Left ventricle myocardium inferior (tissue), 1 donor: ENCODE data around the gene ARHGEF4. TPM values are rescaled to one million over a fixed set of nuclear protein-coding genes. Genes with fewer than 3 reads are reported as not detected.

Experiments used
- DNase-seq: peaks from one replicate; pipeline ENCODE4 v3.0.0-alpha.2; 2020
- H3K27ac ChIP-seq: fragments of 200-600 bp; replicated peaks from 2 replicates; pipeline ENCODE4 v1.8.0; 2021
- H3K27me3 ChIP-seq: fragments of 200-600 bp; 2 replicates; pipeline ENCODE4 v1.8.0; 2021; ENCODE audit warnings: low read depth
- H3K36me3 ChIP-seq: fragments of 200-600 bp; 2 replicates; pipeline ENCODE4 v1.8.0; 2021
- H3K4me1 ChIP-seq: fragments of 200-600 bp; 2 replicates; pipeline ENCODE4 v1.8.0; 2021
- H3K4me3 ChIP-seq: fragments of 200-600 bp; 2 replicates; pipeline ENCODE4 v1.8.0; 2021; ENCODE audit warnings: mild to moderate bottlenecking, moderate library complexity
- H3K9me3 ChIP-seq: fragments of 200-600 bp; replicated peaks from 2 replicates; pipeline ENCODE4 v1.8.0; 2021
- intact Hi-C: fragments of 100-400 bp; cut with micrococcal nuclease; formaldehyde crosslinking; loops from one replicate; pipeline ENCODE4 v1.11.0; 2022
- total RNA-seq: library from RNA; stranded (reverse); fragmentation: NEBNext Ultra II Directional; extraction: Animal tissue kit (Norgen Biotek cat#: 25700); gene quantifications from one replicate; pipeline ENCODE4 v1.2.1, GENCODE V29; 2021
- TF ChIP-seq, protein P1 (sequence below): fragments of 200-600 bp; IDR thresholded peaks from 2 replicates; pipeline ENCODE4 v1.8.0; 2021; ENCODE audit warnings: antibody characterized with exemption, mild to moderate bottlenecking, borderline replicate concordance
- donor health status: DM: no; HTN: yes; CAD: no; lungs with severe emphysema.

ARHGEF4 gene
- total RNA-seq, 1 donor from 2014 or later: 5.3 TPM

- no peak overlapping the region for H3K4me3 ChIP-seq
- peaks cover 40% of the 10 kb centered on the region for H3K9me3 ChIP-seq
- peaks cover 13% of the 10 kb centered on the region for H3K27me3 ChIP-seq
- intact Hi-C loops: no loop called here
- no peak overlapping the region for H3K27ac ChIP-seq
- H3K36me3 ChIP-seq: no peaks in the 10 kb centered on the region
- DNase-seq: no peak
- TF ChIP-seq, protein P1, sequence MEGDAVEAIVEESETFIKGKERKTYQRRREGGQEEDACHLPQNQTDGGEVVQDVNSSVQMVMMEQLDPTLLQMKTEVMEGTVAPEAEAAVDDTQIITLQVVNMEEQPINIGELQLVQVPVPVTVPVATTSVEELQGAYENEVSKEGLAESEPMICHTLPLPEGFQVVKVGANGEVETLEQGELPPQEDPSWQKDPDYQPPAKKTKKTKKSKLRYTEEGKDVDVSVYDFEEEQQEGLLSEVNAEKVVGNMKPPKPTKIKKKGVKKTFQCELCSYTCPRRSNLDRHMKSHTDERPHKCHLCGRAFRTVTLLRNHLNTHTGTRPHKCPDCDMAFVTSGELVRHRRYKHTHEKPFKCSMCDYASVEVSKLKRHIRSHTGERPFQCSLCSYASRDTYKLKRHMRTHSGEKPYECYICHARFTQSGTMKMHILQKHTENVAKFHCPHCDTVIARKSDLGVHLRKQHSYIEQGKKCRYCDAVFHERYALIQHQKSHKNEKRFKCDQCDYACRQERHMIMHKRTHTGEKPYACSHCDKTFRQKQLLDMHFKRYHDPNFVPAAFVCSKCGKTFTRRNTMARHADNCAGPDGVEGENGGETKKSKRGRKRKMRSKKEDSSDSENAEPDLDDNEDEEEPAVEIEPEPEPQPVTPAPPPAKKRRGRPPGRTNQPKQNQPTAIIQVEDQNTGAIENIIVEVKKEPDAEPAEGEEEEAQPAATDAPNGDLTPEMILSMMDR: no peak
- H3K4me1 ChIP-seq: no peaks in the 10 kb centered on the region
Measured at GRCh38 chr2:130949954-130950353, 113.2 kb downstream of the ARHGEF4 start.

DNA sequence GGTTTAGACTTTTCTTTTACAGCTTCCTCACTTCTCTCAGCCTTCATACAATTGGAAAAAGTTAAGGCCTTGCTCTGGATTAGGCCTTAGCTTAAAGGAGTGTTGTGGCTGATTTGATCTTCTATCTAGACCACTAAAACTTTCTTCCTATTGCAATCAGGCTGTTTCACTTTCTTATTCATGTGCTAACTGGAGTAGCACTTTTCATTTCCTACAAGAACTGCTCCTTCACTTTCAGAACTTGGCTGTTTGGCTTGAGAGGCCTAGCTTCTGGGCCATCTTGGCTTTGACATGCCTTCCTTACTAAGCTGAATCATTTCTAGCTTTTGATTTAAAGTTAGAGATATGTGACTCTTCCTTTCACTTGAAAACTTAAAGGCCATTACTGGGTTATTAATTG lies 114.3 kb downstream of the ARHGEF4 start:
- Histone ChIP-seq H3K27ac (no peak overlapping the region), H3K27me3 (peaks cover 13% of the 10 kb centered on the region), H3K9me3 (peaks cover 40% of the 10 kb centered on the region), H3K4me1 (no peaks in the 10 kb centered on the region), H3K4me3 (no peak overlapping the region), H3K36me3 (no peaks in the 10 kb centered on the region)
- no peak for DNase-seq
- TF ChIP-seq, protein P1: no peak
- intact Hi-C loops: no loop called here

DNA sequence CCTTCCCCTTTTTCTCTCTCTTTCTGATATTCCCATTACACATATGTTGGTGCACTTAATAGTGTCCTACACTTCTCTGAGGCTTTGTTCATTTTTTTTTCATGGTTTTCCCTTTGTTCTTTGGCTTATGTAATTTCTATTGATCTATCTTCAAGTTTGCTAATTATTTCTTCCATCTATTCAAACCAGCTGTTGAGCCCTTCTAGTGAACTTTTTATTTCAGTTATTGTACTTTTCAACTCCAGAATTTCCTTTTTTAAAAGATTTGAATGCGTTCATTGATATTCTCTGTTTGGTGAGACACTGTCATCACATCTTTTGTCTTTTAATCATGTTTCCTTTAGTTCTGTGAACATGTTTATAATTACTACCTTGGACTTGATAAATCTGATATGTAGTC lies 118.2 kb downstream of the ARHGEF4 start:
- TF ChIP-seq, protein P1: no peak
- DNase-seq: no peak
- intact Hi-C loops: no loop called here

DNA sequence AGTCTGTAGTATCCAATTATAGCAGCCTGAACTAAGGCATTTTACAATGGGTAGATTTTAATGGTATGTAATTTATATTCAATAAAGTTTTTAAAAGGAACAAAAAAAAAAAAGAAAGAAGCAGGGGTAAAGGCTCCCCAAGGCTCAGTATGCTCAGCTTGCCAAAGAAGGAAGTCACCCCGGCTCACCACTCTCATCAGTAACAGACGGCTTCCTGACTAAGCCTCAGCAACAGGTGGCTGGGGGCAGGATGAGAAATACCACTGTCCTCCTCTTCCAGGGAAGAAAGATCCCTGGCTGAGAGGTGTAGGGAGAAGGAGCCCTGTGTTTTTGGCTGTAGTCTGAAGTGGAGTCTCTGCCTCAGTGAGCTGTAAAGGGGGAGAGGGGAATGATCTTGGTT lies 121.2 kb downstream of the ARHGEF4 start:
- no peak for DNase-seq
- peaks cover 50% of the 10 kb centered on the region for H3K27me3 ChIP-seq
- no peak overlapping the region for H3K27ac ChIP-seq
- TF ChIP-seq, protein P1: no peak
- H3K4me3 ChIP-seq: no peak overlapping the region
- no peaks in the 10 kb centered on the region for H3K4me1 ChIP-seq
- peaks cover 30% of the 10 kb centered on the region for H3K9me3 ChIP-seq
- intact Hi-C loops: no loop called here
- H3K36me3 ChIP-seq: no peaks in the 10 kb centered on the region

More for the DNA sequence above, 118.2 kb downstream of the ARHGEF4 start:
- Histone ChIP-seq H3K9me3 (peaks cover 34% of the 10 kb centered on the region), H3K4me3 (no peak overlapping the region), H3K4me1 (no peaks in the 10 kb centered on the region), H3K36me3 (no peaks in the 10 kb centered on the region), H3K27me3 (peaks cover 29% of the 10 kb centered on the region), H3K27ac (no peak overlapping the region)

DNA sequence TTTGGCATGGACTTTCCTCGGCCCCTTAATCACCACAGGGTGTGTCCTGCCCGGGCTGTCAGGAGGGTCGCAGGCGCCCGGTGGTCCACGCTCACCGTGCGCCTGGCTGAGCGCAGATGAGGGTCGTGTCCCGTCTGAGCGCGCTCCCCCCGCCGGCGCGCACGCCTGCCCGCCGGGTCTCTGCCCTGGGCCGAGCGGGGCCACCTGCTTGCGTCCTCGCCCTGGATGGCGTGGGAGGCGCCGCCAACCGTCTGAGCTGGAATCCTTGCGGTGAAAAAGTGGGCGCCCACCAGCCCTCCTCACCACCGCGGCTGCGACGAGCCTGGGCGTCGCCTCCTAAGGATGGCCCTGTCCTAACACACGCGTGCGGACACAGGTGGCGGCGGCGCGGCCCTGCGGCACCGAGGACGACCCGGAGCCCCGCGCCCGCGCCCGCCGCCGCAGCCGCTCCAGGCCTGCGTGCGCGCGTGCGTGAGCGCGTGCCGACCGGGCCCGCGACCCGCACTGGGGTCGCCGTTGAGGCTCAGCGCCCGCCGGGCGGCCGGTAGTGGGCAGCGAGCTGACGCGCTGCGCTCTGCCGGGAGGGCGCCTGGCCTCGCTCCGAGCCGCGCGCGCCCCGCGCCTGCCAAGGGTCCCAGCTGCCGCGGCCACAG lies 126.6 kb downstream of the ARHGEF4 start:
- Histone ChIP-seq H3K9me3 (no peaks in the 10 kb centered on the region), H3K27ac (no peak overlapping the region), H3K36me3 (no peaks in the 10 kb centered on the region), H3K4me1 (peaks cover 11% of the 10 kb centered on the region), H3K27me3 (peaks cover 92% of the 10 kb centered on the region), H3K4me3 (peak overlapping the region; percentile 58)
- no peak for DNase-seq
- intact Hi-C loops: no loop called here
- TF ChIP-seq, protein P1: no peak
